GM12865 (cell line): Measurements from ENCODE around the gene MDM4.

ENCODE experiments used
- DNase-seq: peaks from one replicate; pipeline ENCODE4 v3.0.0; 2010; ENCODE audit warnings: low read depth
- H3K4me3 ChIP-seq: 2 replicates; pipeline ENCODE4 v1.5.1; 2011; ENCODE audit warnings: mild to moderate bottlenecking, low read depth, low read length, control low read depth
- TF ChIP-seq, protein P1 (sequence below): IDR thresholded peaks from 2 replicates; pipeline ENCODE4 v1.5.1; 2011; ENCODE audit warnings: low read length, control low read depth, low read depth, inconsistent platforms; ENCODE audit not compliant: insufficient read depth; ENCODE audit errors: missing control alignments

MDM4 gene

DNA sequence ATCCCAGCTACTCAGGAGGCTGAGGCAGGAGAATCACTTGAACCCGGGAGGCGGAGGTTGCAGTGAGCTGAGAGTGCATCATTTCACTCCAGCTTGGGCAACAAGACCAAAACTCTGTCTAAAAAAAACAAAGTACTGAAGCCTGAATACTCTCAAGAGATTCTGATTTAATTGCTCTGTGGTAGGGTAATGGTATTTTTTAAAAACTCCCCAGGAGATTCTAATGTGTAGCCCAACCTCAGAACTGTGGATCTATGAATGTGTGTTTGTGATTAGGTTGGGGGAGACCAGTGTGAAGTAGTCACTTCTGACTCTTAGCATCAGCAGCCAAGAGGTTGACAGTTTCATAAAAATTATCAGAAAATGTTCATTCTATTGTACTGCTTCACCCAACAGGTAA is 43.5 kb upstream of the MDM4 start:
- TF ChIP-seq, protein P1, sequence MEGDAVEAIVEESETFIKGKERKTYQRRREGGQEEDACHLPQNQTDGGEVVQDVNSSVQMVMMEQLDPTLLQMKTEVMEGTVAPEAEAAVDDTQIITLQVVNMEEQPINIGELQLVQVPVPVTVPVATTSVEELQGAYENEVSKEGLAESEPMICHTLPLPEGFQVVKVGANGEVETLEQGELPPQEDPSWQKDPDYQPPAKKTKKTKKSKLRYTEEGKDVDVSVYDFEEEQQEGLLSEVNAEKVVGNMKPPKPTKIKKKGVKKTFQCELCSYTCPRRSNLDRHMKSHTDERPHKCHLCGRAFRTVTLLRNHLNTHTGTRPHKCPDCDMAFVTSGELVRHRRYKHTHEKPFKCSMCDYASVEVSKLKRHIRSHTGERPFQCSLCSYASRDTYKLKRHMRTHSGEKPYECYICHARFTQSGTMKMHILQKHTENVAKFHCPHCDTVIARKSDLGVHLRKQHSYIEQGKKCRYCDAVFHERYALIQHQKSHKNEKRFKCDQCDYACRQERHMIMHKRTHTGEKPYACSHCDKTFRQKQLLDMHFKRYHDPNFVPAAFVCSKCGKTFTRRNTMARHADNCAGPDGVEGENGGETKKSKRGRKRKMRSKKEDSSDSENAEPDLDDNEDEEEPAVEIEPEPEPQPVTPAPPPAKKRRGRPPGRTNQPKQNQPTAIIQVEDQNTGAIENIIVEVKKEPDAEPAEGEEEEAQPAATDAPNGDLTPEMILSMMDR: no peak
- DNase-seq: no peak
- no peak overlapping the region for H3K4me3 ChIP-seq

DNA sequence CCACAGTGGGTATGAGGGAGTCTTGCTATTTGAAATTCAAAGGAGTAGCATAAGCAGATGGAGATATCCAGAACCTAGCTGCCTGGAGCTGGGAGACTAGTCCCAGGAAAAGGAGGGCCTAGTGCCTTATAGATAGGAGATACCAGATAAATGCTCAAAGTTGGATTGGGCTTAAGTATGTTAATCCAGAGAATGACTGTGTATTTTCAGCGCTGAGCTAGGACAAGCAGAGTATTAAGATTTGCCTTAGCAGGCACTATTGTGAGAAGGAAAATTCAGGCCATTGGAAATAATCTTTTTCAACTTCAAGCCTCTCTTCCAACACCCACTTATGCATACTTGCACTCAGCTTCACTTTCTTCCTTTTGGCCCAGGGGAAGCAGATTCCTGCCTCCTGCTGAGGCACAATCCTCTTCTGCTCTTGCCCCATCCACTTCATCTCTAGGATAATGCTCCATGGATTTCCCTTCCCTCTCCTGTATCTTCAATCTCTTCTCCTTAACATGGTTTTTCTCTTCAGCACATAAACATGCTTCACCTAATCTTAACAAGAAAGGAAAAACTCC is 42.7 kb upstream of the MDM4 start:
- no peak overlapping the region for H3K4me3 ChIP-seq
- TF ChIP-seq, protein P1: no peak
- no peak for DNase-seq

DNA sequence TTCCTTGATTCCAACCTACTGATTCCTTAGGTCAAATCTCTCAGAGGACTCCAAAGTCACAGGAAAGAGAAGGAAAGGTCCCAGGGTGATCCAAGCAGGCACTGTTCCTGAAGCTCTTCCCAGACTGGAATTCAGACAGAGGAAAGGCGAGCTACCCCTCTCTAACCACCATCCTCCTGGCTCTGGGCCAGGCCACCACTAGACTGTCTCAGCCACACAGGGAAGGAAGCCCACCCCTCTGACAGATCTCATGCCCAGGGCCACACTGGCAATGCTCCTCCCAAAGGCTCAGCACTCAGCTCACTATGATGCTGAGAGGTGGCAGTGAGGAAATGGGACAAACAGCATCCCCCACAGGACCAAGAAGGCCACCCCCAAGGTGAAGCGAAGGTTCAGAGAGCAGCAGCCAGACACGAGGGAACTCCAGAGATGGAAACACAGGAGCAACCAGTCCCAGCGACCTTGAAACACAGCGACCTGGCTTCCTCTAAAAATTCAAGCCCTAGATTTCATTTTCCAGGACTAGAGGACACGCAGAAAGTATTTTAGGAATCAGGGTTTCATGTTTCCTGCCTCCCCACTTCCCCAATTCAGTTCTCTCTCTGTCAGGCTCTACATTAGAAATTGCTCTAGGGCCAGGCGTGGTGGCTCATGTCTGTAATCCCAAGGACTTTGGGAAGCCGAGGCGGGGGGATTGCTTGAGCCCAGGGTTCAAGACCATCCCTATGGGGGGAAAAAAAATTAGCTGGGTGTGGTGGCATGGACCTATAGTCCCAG is 40.4 kb upstream of the MDM4 start:
- TF ChIP-seq, protein P1: no peak
- DNase-seq: no peak
- no peak overlapping the region for H3K4me3 ChIP-seq

DNA sequence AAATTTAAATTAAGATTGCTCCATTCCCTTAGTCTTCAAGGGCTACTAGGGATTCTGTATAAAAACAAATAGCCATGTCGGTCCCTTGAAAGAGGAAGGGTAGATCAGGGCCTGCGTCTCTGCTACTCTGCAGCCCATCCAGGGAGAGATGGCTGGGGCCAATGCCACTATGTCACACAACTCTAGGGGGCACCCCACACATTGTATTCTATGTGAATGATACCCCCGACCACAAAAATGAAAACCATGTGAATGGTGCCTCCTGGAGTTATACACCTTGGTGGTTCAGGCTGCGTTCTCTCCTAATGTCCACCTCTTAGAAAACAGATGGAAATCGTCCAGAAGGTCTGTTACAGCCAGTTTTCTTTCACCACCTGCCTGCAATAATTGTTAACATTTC is 39.6 kb upstream of the MDM4 start:
- no peak overlapping the region for H3K4me3 ChIP-seq
- no peak for DNase-seq
- TF ChIP-seq, protein P1: no peak

DNA sequence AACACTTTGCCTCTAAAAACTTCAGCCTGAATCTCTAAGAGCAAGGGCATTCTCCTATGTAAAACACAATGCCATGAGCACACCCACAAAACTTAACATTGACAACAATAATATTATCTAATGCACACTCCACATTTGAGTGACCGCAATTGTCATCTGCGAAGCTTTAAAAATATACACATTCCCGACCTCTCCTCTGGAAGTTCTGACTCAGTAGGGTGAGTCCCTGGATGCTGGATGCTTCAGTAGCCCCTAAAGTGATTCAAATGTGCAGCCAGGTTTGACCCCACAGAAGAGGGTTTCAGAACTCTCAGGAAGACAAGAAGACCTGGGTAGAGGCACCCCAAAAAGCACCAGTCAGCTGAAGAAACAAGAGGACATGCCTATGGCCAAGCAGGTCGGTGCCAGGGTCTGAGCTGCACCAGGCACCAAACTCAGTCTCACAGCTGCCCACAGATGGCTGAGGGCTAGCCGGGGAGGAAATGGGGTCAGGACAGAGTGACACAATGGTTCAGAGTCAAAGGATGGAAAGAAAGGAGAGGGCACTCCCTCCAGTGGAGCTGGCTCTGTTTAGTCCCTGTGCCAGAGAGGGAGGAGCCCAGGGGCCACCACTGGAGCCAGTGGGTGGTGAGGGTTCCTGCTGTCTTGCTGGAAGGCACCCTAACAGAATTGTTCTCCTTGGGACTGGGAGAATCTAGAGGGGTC is 39.0 kb upstream of the MDM4 start:
- H3K4me3 ChIP-seq: no peak overlapping the region
- no peak for DNase-seq
- TF ChIP-seq, protein P1: no peak

DNA sequence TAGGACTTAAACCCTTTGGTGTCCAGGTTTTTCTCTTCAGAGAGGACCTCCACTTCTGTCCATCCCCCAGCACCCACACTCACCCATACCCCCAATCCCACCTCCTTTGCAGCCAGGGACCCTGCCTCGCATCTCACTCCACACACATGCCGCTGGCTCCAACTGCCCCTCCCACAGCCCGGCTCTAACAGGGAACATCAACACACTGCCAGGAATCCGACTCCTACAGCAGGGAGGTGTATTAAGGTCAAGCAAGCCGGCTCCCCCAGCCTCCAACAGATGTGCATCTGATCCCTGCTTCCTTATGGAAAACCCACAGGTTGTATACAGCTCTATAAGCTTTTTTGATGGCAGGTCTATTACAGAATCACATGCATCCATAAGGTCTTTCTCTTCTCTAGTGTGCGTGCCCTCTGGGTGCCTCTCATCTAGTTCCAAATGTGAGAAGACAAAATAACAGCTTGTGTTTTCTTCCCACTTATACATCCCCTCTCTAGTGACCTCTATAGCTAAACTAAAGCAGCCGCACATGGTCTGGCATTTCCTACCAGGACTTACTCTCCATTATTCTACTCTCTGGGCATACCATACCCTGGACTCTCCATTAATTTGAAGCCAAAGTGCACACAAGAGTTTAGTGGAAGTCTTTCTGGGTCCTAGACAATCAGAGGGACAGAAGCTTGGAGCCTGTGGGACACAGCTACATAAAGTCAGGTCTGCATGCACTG is 37.9 kb upstream of the MDM4 start:
- H3K4me3 ChIP-seq: no peak overlapping the region
- no peak for DNase-seq
- TF ChIP-seq, protein P1: no peak
